AG09309 (cell line): ENCODE data around the gene AUH.

ENCODE experiments used
- DNase-seq: peaks from one replicate; pipeline ENCODE4 v3.0.0-alpha.2; 2010; ENCODE audit warnings: low read depth
- H3K4me3 ChIP-seq: 2 replicates; pipeline ENCODE4 v1.5.1; 2011; ENCODE audit warnings: mild to moderate bottlenecking, low read depth, low read length, moderate library complexity; ENCODE audit not compliant: control insufficient read depth
- CTCF ChIP-seq: IDR thresholded peaks from 2 replicates; pipeline ENCODE4 v1.5.1; 2011; ENCODE audit warnings: mild to moderate bottlenecking, low read depth, low read length, inconsistent platforms; ENCODE audit not compliant: insufficient read depth, control insufficient read depth; ENCODE audit errors: missing control alignments

AUH gene

GRCh38 chr9:91217388-91217787, 144.3 kb downstream of the AUH start:
- no peak for TF ChIP-seq CTCF
- no peak for DNase-seq
- H3K4me3 ChIP-seq: no peak overlapping the region

GRCh38 chr9:91214867-91215266, 146.9 kb downstream of the AUH start:
- H3K4me3 ChIP-seq: no peak overlapping the region
- no peak for DNase-seq
- no peak for TF ChIP-seq CTCF

- no peak overlapping the region for H3K4me3 ChIP-seq
- DNase-seq: no peak
- TF ChIP-seq CTCF: no peak
These were observed 147.6 kb downstream of the AUH start for GRCh38 chr9:91214086-91214485.

GRCh38 chr9:91212596-91213243, 149.0 kb downstream of the AUH start:
- TF ChIP-seq CTCF: no peak
- no peak overlapping the region for H3K4me3 ChIP-seq
- no peak for DNase-seq

GRCh38 chr9:91211919-91212318, 149.8 kb downstream of the AUH start:
- no peak overlapping the region for H3K4me3 ChIP-seq
- no peak for DNase-seq
- TF ChIP-seq CTCF: no peak

GRCh38 chr9:91211414-91211813, 150.3 kb downstream of the AUH start:
- TF ChIP-seq CTCF: no peak
- DNase-seq: no peak

GRCh38 chr9:91210318-91210717, 151.4 kb downstream of the AUH start:
- TF ChIP-seq CTCF: no peak
- H3K4me3 ChIP-seq: no peak overlapping the region
- no peak for DNase-seq

More at GRCh38 chr9:91211414-91211813, 150.3 kb downstream of the AUH start:
- H3K4me3 ChIP-seq: no peak overlapping the region
